GM21526 (cell line): ENCODE data around the gene NF1.
"Not testable (repeated sequence)": the region's sequence is repeated elsewhere in the genome, so short reads cannot be mapped to it uniquely, and the experiment has no call there.

Source experiments
- ATAC-seq: cut with Tn5 transposase; IDR thresholded peaks from one replicate; pipeline ENCODE4 v1.9.1; 2021; ENCODE audit warnings: moderate library complexity; ENCODE audit not compliant: unreplicated experiment, low FRiP score

Gene NF1

GRCh38 chr17:31079731-31080130, 15.0 kb upstream of the NF1 start:
- no peak for ATAC-seq

GRCh38 chr17:31085563-31085962, 9.2 kb upstream of the NF1 start:
- ATAC-seq: no peak

- ATAC-seq: no peak
These were observed 5.3 kb upstream of the NF1 start for GRCh38 chr17:31089471-31089870.

- ATAC-seq: not testable (repeated sequence)
These were observed 4.1 kb upstream of the NF1 start for GRCh38 chr17:31090650-31091049.

- no peak for ATAC-seq
These were observed 2.2 kb upstream of the NF1 start for GRCh38 chr17:31092475-31093064.

- ATAC-seq: no peak
These were observed 744 bp upstream of the NF1 start for GRCh38 chr17:31093866-31094599.

GRCh38 chr17:31095236-31096105, 694 bp downstream of the NF1 start:
- ATAC-seq: no peak

GRCh38 chr17:31096106-31096436, 1.3 kb downstream of the NF1 start:
- ATAC-seq: no peak

- ATAC-seq: no peak
These were observed 4.2 kb downstream of the NF1 start for GRCh38 chr17:31099016-31099415.

GRCh38 chr17:31100840-31101459, 6.2 kb downstream of the NF1 start:
- ATAC-seq: no peak

- ATAC-seq: no peak
These were observed 7.2 kb downstream of the NF1 start for GRCh38 chr17:31101943-31102342.

- no peak for ATAC-seq
These were observed 11.2 kb downstream of the NF1 start for GRCh38 chr17:31105991-31106390.

- no peak for ATAC-seq
These were observed 16.4 kb downstream of the NF1 start for GRCh38 chr17:31111183-31111582.

- ATAC-seq: no peak
These were observed 17.4 kb downstream of the NF1 start for GRCh38 chr17:31112001-31112661.

- not testable (repeated sequence) for ATAC-seq
These were observed 18.6 kb downstream of the NF1 start for GRCh38 chr17:31113368-31113767.

GRCh38 chr17:31113939-31114338, 19.2 kb downstream of the NF1 start:
- ATAC-seq: no peak

GRCh38 chr17:31114956-31115555, 20.3 kb downstream of the NF1 start:
- no peak for ATAC-seq

GRCh38 chr17:31116167-31116566, 21.4 kb downstream of the NF1 start:
- ATAC-seq: no peak

- ATAC-seq: no peak
These were observed 28.0 kb downstream of the NF1 start for GRCh38 chr17:31122746-31123145.

GRCh38 chr17:31126318-31126717, 31.5 kb downstream of the NF1 start:
- ATAC-seq: no peak
